Urinary bladder (tissue), 2 donors: ENCODE results near the gene MCU. TPM values are rescaled to one million over a fixed set of nuclear protein-coding genes. Genes with fewer than 3 reads are reported as not detected.

Experiments used
- polyA plus RNA-seq: library from polyadenylated mRNA; stranded (reverse); fragments of 200-250 nt; gene quantifications from one replicate; pipeline ENCODE4 v1.2.3, GENCODE V29; 2013
- small RNA-seq: library from RNA; depleted of rRNA; stranded (forward); fragments of <200 nt; gene quantifications from one replicate; pipeline ENCODE3, GENCODE V24; 2014
- total RNA-seq: library from RNA; depleted of rRNA; stranded (reverse); fragments of >200 nt; gene quantifications from one replicate; pipeline ENCODE4 v1.2.3, GENCODE V29; 2014
- donor health status: healthy.

The MCU gene
- total and polyA plus RNA-seq, 2 donors: 17.6 to 65.7 TPM

Small RNA genes lying within 50 kb of the gene (small RNA-seq; reads per million reads assigned to genes)
- not detected for gene MIR4676
- gene RF00019: not detected

Other genes with a start within 250 kb of the MCU start
- gene MICU1, start 66.1 kb upstream of the MCU start, total RNA-seq: 62.5 TPM
- 53.3 TPM for gene MICU1, start 66.1 kb upstream of the MCU start, polyA plus RNA-seq
- 2.3 TPM for gene OIT3, start 201.6 kb downstream of the MCU start, total RNA-seq
- gene OIT3, start 201.6 kb downstream of the MCU start, polyA plus RNA-seq: 0.08 TPM